ENCODE results near the gene RPS6KA4. TPM values are rescaled to one million over a fixed set of nuclear protein-coding genes. Genes with fewer than 3 reads are reported as not detected.

The RPS6KA4 gene
- total and polyA plus RNA-seq, 2 of the 13 experiments (the other 11 are each of a cell fraction or from before 2014, with no cell fraction given): 8.9 to 14.2 TPM

GRCh38 chr11:64358536-64358906 lies 441 bp upstream of the RPS6KA4 start (continued):
- TF ChIP-seq, protein P1, sequence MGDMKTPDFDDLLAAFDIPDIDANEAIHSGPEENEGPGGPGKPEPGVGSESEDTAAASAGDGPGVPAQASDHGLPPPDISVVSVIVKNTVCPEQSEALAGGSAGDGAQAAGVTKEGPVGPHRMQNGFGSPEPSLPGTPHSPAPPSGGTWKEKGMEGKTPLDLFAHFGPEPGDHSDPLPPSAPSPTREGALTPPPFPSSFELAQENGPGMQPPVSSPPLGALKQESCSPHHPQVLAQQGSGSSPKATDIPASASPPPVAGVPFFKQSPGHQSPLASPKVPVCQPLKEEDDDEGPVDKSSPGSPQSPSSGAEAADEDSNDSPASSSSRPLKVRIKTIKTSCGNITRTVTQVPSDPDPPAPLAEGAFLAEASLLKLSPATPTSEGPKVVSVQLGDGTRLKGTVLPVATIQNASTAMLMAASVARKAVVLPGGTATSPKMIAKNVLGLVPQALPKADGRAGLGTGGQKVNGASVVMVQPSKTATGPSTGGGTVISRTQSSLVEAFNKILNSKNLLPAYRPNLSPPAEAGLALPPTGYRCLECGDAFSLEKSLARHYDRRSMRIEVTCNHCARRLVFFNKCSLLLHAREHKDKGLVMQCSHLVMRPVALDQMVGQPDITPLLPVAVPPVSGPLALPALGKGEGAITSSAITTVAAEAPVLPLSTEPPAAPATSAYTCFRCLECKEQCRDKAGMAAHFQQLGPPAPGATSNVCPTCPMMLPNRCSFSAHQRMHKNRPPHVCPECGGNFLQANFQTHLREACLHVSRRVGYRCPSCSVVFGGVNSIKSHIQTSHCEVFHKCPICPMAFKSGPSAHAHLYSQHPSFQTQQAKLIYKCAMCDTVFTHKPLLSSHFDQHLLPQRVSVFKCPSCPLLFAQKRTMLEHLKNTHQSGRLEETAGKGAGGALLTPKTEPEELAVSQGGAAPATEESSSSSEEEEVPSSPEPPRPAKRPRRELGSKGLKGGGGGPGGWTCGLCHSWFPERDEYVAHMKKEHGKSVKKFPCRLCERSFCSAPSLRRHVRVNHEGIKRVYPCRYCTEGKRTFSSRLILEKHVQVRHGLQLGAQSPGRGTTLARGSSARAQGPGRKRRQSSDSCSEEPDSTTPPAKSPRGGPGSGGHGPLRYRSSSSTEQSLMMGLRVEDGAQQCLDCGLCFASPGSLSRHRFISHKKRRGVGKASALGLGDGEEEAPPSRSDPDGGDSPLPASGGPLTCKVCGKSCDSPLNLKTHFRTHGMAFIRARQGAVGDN (CRISPR knock-in tag; IDR thresholded peaks at IDR 0.05): peak; percentile 62
- TF ChIP-seq HCFC1 (IDR thresholded peaks at IDR 0.05; ENCODE audit: low read depth, low read length) (no peak), ISL2 (CRISPR knock-in tag; IDR thresholded peaks at IDR 0.05) (peak; percentile 51; the same call in 1 of the 2 replicates), HDAC1 (CRISPR knock-in tag; IDR thresholded peaks at IDR 0.05) (peak; percentile 9), XBP1 (CRISPR knock-in tag; IDR thresholded peaks at IDR 0.05) (0 out of 2 replicates have a peak, but pooled peaks have one; percentile 55), ZNF367 (CRISPR knock-in tag; IDR thresholded peaks at IDR 0.05; ENCODE audit: borderline replicate concordance) (0 out of 2 replicates have a peak, but pooled peaks have one; percentile 19)

DNA sequence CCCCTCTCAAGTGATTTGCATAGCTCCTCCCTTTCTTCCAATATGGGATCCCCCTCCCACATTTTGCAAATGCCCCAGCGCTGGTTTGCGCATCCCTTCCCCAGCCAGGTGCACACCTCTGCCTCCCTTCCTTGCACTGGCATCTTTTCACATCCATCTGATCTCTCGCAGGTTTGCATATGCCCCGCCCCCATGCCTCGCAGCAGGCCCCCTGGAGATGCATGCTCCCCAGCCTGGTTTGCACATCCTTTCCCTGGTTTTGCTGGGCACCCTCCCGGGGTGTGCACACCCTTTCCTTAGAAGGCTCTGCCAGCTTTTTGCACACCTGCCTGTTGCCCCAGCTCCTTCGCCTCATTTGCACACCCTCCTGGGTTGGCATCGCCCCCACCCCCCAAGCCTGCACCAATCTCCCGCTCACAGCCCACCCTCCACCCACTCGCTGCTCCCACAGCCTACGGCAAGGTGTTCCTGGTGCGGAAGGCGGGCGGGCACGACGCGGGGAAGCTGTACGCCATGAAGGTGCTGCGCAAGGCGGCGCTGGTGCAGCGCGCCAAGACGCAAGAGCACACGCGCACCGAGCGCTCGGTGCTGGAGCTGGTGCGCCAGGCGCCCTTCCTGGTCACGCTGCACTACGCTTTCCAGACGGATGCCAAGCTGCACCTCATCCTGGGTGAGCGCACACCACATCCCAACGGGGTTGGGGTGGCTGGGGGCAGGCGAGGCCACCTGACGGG lies 917 bp downstream of the RPS6KA4 start:
- no peaks in the 10 kb centered on the region; a peak in 1 of 5 replicates for H3K27me3 ChIP-seq (ENCODE audit: control insufficient read depth in 1 of 2, insufficient read depth in 2 of 2, low read length in 2 of 2)
- CTCF ChIA-PET (ENCODE audit: low intra/inter-chr PET ratio, low total read pairs): no interaction called here
- H3K4me1 ChIP-seq (ENCODE audit: insufficient read depth, low read length): peaks cover 44% of the 10 kb centered on the region
- no peak overlapping the region for H2AFZ ChIP-seq (ENCODE audit: low read length)
- H3K27ac ChIP-seq (ENCODE audit: extremely low read length, insufficient read depth, low read length): no peak overlapping the region
- FAIRE-seq (no peak), ATAC-seq (no peak), DNase-seq (ENCODE audit: low spot score) (no peak)
- no TSS peak for BruUV-seq (replicated peaks)
- H4K20me1 ChIP-seq (ENCODE audit: insufficient read depth, low read length): no peaks in the 10 kb centered on the region
- POLR2A ChIA-PET: interaction anchor here (1.1 to 1.3 kb wide), 2 partner anchors 13 to 42 kb away, joined by 3 read pairs; partner anchors contain the start of genes PRDX5 and TRMT112
- H3K4me2 ChIP-seq (ENCODE audit: low read depth, low read length): peak overlapping the region; percentile 99
- H3K4me3 ChIP-seq (replicated peaks in 1 of 3; ENCODE audit: insufficient read depth in 1 of 3, low read depth in 2 of 3, low read length in 3 of 3): peak overlapping the region; percentile 80 to 96 (median 94); a peak in 5 of 6 replicates
- no peaks in the 10 kb centered on the region for H3K79me2 ChIP-seq (ENCODE audit: insufficient read depth, low read length)
- peak overlapping the region; percentile 93 for H3K9ac ChIP-seq (ENCODE audit: insufficient read depth, low read depth, low read length)
- 95% methylated on average over 37 of the region's 38 CpGs for WGBS (ENCODE audit: low lambda C conversion rate)
- no peaks in the 10 kb centered on the region for H3K9me3 ChIP-seq (ENCODE audit: low read length)
- TF ChIP-seq ARID2 (CRISPR knock-in tag; IDR thresholded peaks at IDR 0.05; ENCODE audit: borderline replicate concordance) (0 out of 2 replicates have a peak, but pooled peaks have one; percentile 37), ATRX (CRISPR knock-in tag; IDR thresholded peaks at IDR 0.05; ENCODE audit: borderline replicate concordance) (no peak)
- peaks cover 5 to 18% of the 10 kb centered on the region in 2 experiments; a peak in 4 of 5 replicates for H3K36me3 ChIP-seq (replicated peaks in 1 of 2; ENCODE audit: control insufficient read depth in 1 of 2, insufficient read depth in 2 of 2, low read length in 2 of 2)
- intact Hi-C loops (cut with micrococcal nuclease; ENCODE audit: unreplicated experiment): loop anchor here (2.0 kb wide), 1 partner anchor 43 kb away; the partner anchor contains the start of gene TRMT112
- in situ Hi-C loops (cut with HindIII; ENCODE audit: extremely low pct_ligation_motif_present, low pct_unique_long_range_greater_than_20kb): no loop called here
